HUES6 (cell line): ENCODE data around the gene TRMT112.

Source experiments
- H3K27ac ChIP-seq: 2 replicates; pipeline ENCODE4 v1.7.0; 2013; ENCODE audit warnings: low read depth, mild to moderate bottlenecking, low read length, inconsistent platforms
- H3K27me3 ChIP-seq: 2 replicates; pipeline ENCODE4 v1.6.1; 2013; ENCODE audit warnings: low read length; ENCODE audit not compliant: control insufficient read depth, insufficient read depth
- H3K36me3 ChIP-seq: 2 replicates; pipeline ENCODE4 v1.6.1; 2013; ENCODE audit warnings: low read length; ENCODE audit not compliant: control insufficient read depth, insufficient read depth
- H3K4me1 ChIP-seq: 2 replicates; pipeline ENCODE4 v1.6.1; 2013; ENCODE audit warnings: low read length; ENCODE audit not compliant: control insufficient read depth, insufficient read depth
- H3K4me3 ChIP-seq: 2 replicates; pipeline ENCODE4 v1.5.1; 2013; ENCODE audit warnings: low read depth, low read length
- H3K9ac ChIP-seq: one replicate; pipeline ENCODE4 v1.6.1; 2013; ENCODE audit warnings: mild to moderate bottlenecking, low read length
- H3K9me3 ChIP-seq: 2 replicates; pipeline ENCODE4 v1.6.1; 2013; ENCODE audit warnings: low read depth, low read length; ENCODE audit not compliant: control insufficient read depth, insufficient read depth

TRMT112 gene

GRCh38 chr11:64295760-64296159 is 21.6 kb downstream of the TRMT112 start:
- Histone ChIP-seq H3K9me3 (no peaks in the 10 kb centered on the region), H3K36me3 (no peaks in the 10 kb centered on the region), H3K9ac (no peak overlapping the region), H3K4me1 (peaks cover 13% of the 10 kb centered on the region), H3K4me3 (no peak overlapping the region), H3K27me3 (peaks cover 100% of the 10 kb centered on the region), H3K27ac (no peak overlapping the region)

GRCh38 chr11:64294774-64295173 is 22.6 kb downstream of the TRMT112 start:
- peaks cover 100% of the 10 kb centered on the region for H3K27me3 ChIP-seq
- H3K9ac ChIP-seq: no peak overlapping the region
- H3K36me3 ChIP-seq: no peaks in the 10 kb centered on the region
- no peaks in the 10 kb centered on the region for H3K9me3 ChIP-seq
- H3K27ac ChIP-seq: no peak overlapping the region
- no peak overlapping the region for H3K4me3 ChIP-seq
- H3K4me1 ChIP-seq: peaks cover 6% of the 10 kb centered on the region

GRCh38 chr11:64292460-64293254 is 24.7 kb downstream of the TRMT112 start:
- Histone ChIP-seq H3K9ac (peak overlapping the region; percentile 16), H3K36me3 (0 out of 2 replicates have a peak, but pooled peaks cover 2% of the 10 kb centered on the region), H3K4me3 (peak overlapping the region; percentile 50), H3K9me3 (no peaks in the 10 kb centered on the region), H3K4me1 (0 out of 2 replicates have a peak, but pooled peaks cover 4% of the 10 kb centered on the region), H3K27me3 (peaks cover 95% of the 10 kb centered on the region), H3K27ac (no peak overlapping the region)

- H3K27ac ChIP-seq: no peak overlapping the region
- H3K36me3 ChIP-seq: 0 out of 2 replicates have a peak, but pooled peaks cover 2% of the 10 kb centered on the region
- H3K9ac ChIP-seq: no peak overlapping the region
- H3K27me3 ChIP-seq: peaks cover 88% of the 10 kb centered on the region
- no peaks in the 10 kb centered on the region for H3K9me3 ChIP-seq
- H3K4me1 ChIP-seq: 0 out of 2 replicates have a peak, but pooled peaks cover 4% of the 10 kb centered on the region
- peak overlapping the region; percentile 50 for H3K4me3 ChIP-seq
Measured at GRCh38 chr11:64291752-64292459, 25.5 kb downstream of the TRMT112 start.

DNA sequence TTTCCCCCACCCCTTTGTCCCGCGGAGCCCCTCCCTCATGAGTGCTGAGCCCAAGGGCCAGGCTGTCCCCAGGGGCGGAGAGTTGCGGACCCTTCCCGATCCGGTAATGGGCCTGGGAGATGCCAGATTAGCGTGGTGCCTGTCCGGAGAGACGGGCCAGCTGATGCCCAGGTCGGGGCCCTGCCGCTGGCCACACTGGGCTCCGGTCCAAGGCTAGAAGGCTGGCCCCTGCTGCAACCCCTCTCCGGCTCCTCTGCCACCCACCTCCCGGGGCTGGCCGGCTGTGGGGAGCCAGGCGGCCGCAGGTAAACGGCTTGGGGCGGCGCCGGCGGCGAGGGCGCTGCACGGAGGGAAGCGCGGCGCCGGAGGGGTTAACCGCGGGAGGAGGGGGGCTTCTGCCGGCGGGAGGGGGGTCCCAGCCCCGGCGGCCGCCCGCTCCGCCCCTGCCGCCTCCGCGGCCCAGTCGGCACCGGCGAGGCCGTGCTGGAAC is 26.1 kb downstream of the TRMT112 start, which contains the start of gene KCNK4:
Gene KCNK4, plus strand, starts transcription at position 41 of the 490 bp plus-strand sequence. CDS start 1,717 bp downstream, outside the sequence.
- no peak within 1 kb of the TSS for H3K27ac ChIP-seq
- H3K36me3 ChIP-seq: 0 out of 2 replicates have a peak, but pooled peaks cover 2% of the 10 kb centered on the region
- H3K9ac ChIP-seq: no peak within 1 kb of the TSS
- peaks cover 6% of the 10 kb centered on the region; the same call in 1 of the 2 replicates for H3K4me1 ChIP-seq
- peaks cover 82% of the 10 kb centered on the region for H3K27me3 ChIP-seq
- H3K4me3 ChIP-seq: peak within 1 kb of the TSS; percentile 50
- no peaks in the 10 kb centered on the region for H3K9me3 ChIP-seq

- Histone ChIP-seq H3K9me3 (no peaks in the 10 kb centered on the region), H3K36me3 (0 out of 2 replicates have a peak, but pooled peaks cover 2% of the 10 kb centered on the region), H3K4me1 (peaks cover 9% of the 10 kb centered on the region; the same call in 1 of the 2 replicates), H3K27me3 (peaks cover 75% of the 10 kb centered on the region), H3K9ac (no peak overlapping the region), H3K4me3 (peak overlapping the region; percentile 50), H3K27ac (no peak overlapping the region)
Measured at GRCh38 chr11:64290352-64291261, 26.8 kb downstream of the TRMT112 start.

- H3K4me1 ChIP-seq: peaks cover 9% of the 10 kb centered on the region; the same call in 1 of the 2 replicates
- H3K27ac ChIP-seq: no peak overlapping the region
- peaks cover 59% of the 10 kb centered on the region for H3K27me3 ChIP-seq
- H3K9me3 ChIP-seq: no peaks in the 10 kb centered on the region
- H3K36me3 ChIP-seq: 0 out of 2 replicates have a peak, but pooled peaks cover 2% of the 10 kb centered on the region
- H3K9ac ChIP-seq: no peak overlapping the region
- H3K4me3 ChIP-seq: no peak overlapping the region
Measured at GRCh38 chr11:64289002-64289564, 28.3 kb downstream of the TRMT112 start.

- peaks cover 9% of the 10 kb centered on the region; the same call in 1 of the 2 replicates for H3K4me1 ChIP-seq
- H3K4me3 ChIP-seq: no peak overlapping the region
- 0 out of 2 replicates have a peak, but pooled peaks cover 2% of the 10 kb centered on the region for H3K36me3 ChIP-seq
- no peak overlapping the region for H3K27ac ChIP-seq
- H3K27me3 ChIP-seq: peaks cover 52% of the 10 kb centered on the region
- H3K9ac ChIP-seq: no peak overlapping the region
- H3K9me3 ChIP-seq: no peaks in the 10 kb centered on the region
Measured at GRCh38 chr11:64288353-64288750, 29.0 kb downstream of the TRMT112 start.

DNA sequence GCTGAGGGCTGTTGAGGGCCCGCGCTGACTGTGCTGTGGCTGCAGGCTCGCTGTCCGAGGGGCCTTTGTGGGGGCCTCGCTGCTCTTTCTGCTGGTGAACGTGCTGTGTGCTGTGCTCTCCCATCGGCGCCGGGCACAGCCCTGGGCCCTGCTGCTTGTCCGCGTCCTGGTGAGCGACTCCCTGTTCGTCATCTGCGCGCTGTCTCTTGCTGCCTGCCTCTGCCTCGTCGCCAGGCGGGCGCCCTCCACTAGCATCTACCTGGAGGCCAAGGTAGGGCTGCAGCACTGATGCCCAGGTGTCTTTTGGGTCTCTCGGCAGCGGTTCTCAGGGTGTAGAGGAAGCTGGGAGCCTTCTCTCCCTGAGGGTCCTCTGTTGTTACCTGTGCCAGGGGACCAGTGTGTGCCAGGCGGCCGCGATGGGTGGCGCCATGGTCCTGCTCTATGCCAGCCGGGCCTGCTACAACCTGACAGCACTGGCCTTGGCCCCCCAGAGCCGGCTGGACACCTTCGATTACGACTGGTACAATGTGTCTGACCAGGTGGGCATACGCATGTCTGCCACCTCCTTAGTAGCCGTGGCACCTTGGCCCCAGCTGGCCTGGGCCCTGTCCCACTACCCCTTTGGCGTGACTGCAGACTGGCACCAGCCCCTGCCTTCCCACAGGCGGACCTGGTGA is 29.5 kb downstream of the TRMT112 start:
- Histone ChIP-seq H3K9me3 (no peaks in the 10 kb centered on the region), H3K36me3 (0 out of 2 replicates have a peak, but pooled peaks cover 2% of the 10 kb centered on the region), H3K27me3 (peaks cover 47% of the 10 kb centered on the region), H3K9ac (no peak overlapping the region), H3K4me3 (no peak overlapping the region), H3K4me1 (peaks cover 9% of the 10 kb centered on the region; the same call in 1 of the 2 replicates), H3K27ac (no peak overlapping the region)
